Aorta (tissue), 5 donors: ENCODE results near the gene CES2. TPM values are rescaled to one million over a fixed set of nuclear protein-coding genes. Genes with fewer than 3 reads are reported as not detected.

Source experiments
- ATAC-seq: fragments of 200-7000 bp; cut with Tn5 transposase; one replicate; pipeline ENCODE4 v1.9.1; 2022; ENCODE audit warnings: moderate library complexity; ENCODE audit not compliant: low FRiP score
- DNase-seq, 2 donors: peaks; one replicate each; pipeline ENCODE4 v3.0.0-alpha.2; 2020
- H3K27ac ChIP-seq, 2 donors: one replicate each; pipeline ENCODE4 v1.5.1; 2013; ENCODE audit warnings: low read length in 2 of 2, mild to moderate bottlenecking in 2 of 2, moderate library complexity in 2 of 2, control low read depth in 1 of 2, inconsistent platforms in 1 of 2, low read depth in 1 of 2
- H3K27me3 ChIP-seq, 2 donors: one replicate each; pipeline ENCODE4 v1.6.1; 2013; ENCODE audit warnings: control low read depth in 1 of 2, low read length in 1 of 2, mild to moderate bottlenecking in 1 of 2, moderate library complexity in 1 of 2; ENCODE audit not compliant: insufficient read depth in 2 of 2, control insufficient read depth in 1 of 2
- H3K36me3 ChIP-seq, 2 donors: one replicate each; pipeline ENCODE4 v1.6.1; 2013; ENCODE audit warnings: control low read depth in 1 of 2, low read length in 1 of 2, mild to moderate bottlenecking in 1 of 2; ENCODE audit not compliant: insufficient read depth in 2 of 2, control insufficient read depth in 1 of 2
- H3K4me1 ChIP-seq, 2 donors: one replicate each; pipeline ENCODE4 v1.6.1; 2013; ENCODE audit warnings: low read length in 2 of 2, control low read depth in 1 of 2, mild to moderate bottlenecking in 1 of 2, moderate library complexity in 1 of 2; ENCODE audit not compliant: insufficient read depth in 2 of 2, control insufficient read depth in 1 of 2
- H3K4me3 ChIP-seq, 2 donors: one replicate each; pipeline ENCODE4 v1.5.1; 2013; ENCODE audit warnings: low read length in 2 of 2, control low read depth in 1 of 2, mild to moderate bottlenecking in 1 of 2
- H3K9me3 ChIP-seq: one replicate; pipeline ENCODE4 v1.6.1; 2013; ENCODE audit warnings: mild to moderate bottlenecking, low read length; ENCODE audit not compliant: control insufficient read depth
- WGBS, 2 donors: extraction: QIAGEN DNeasy Blood & Tissue Kit; methylation state at CpG; one replicate each; pipeline ENCODE4 v1.1.7; 2013; 5-methylcytosine and 5-hydroxymethylcytosine counted together
- intact Hi-C, 2 donors: fragments of 100-400 bp; cut with DNase I; formaldehyde crosslinking; loops; one replicate each; pipeline versions ENCODE4 v1.14.2 to v1.15.0; 2022
- polyA plus RNA-seq, 2 donors: library from polyadenylated mRNA; stranded (reverse); fragments of 200-250 nt; gene quantifications; one replicate each; pipeline ENCODE4 v1.2.3, GENCODE V29; 2013
- total RNA-seq, 2 donors: library from RNA; stranded (reverse); fragmentation: NEBNext Ultra II Directional; extraction: Animal tissue kit (Norgen Biotek cat#: 25700); gene quantifications; one replicate each; pipeline ENCODE4 v1.2.1, GENCODE V29; 2021
- donor health status: healthy with polysubstance abuse.
- donor health status: Bipolar disorder and iron deficiency.
- donor health status: DM: no; HTN: no; CAD: no.
- donor health status: DM: no; HTN: no; CAD: no.
- donor health status: DM: yes; HTN: yes; CAD: no.

Gene CES2
- total and polyA plus RNA-seq, 4 donors = 20.5 to 42.1 (median 33.6) TPM

GRCh38 chr16:66920924-66921680, 14.2 kb upstream of the CES2 start:
- no peaks in the 10 kb centered on the region for H3K9me3 ChIP-seq
- H3K36me3 ChIP-seq = no peaks in the 10 kb centered on the region
- ATAC-seq (no peak), DNase-seq (no peak)
- no peaks in the 10 kb centered on the region for H3K4me1 ChIP-seq
- no peaks in the 10 kb centered on the region for H3K27me3 ChIP-seq
- 85 to 86% methylated on average over 9 of the region's 9 CpGs for WGBS, 2 donors
- intact Hi-C loops = no loop called here
- no peak overlapping the region for H3K4me3 ChIP-seq
- no peak overlapping the region for H3K27ac ChIP-seq

- H3K4me3 ChIP-seq = no peak overlapping the region
- intact Hi-C loops = no loop called here
- no peak overlapping the region for H3K27ac ChIP-seq
- no peaks in the 10 kb centered on the region for H3K9me3 ChIP-seq
- WGBS, 2 donors = 87 to 89% methylated on average over 42 of the region's 42 CpGs
- no peaks in the 10 kb centered on the region for H3K27me3 ChIP-seq
- DNase-seq (no peak), ATAC-seq (no peak)
- no peaks in the 10 kb centered on the region for H3K36me3 ChIP-seq
- H3K4me1 ChIP-seq = no peaks in the 10 kb centered on the region
These were observed 13.4 kb upstream of the CES2 start for GRCh38 chr16:66921729-66922450.

- intact Hi-C loops = loop anchor here (1.0 kb wide), 2 partner anchors 20 to 25 kb away; no protein-coding TSS in a partner anchor
- WGBS, 2 donors = 2 to 5% methylated on average over 18 of the region's 18 CpGs
- ATAC-seq (peak; percentile 59), DNase-seq (peak; percentile 79 to 92)
- H3K27me3 ChIP-seq = no peaks in the 10 kb centered on the region
- no peaks in the 10 kb centered on the region for H3K9me3 ChIP-seq
- no peaks in the 10 kb centered on the region for H3K4me1 ChIP-seq
- H3K36me3 ChIP-seq = no peaks in the 10 kb centered on the region
- peak overlapping the region; percentile 62 to 72 for H3K27ac ChIP-seq
- no peak overlapping the region for H3K4me3 ChIP-seq
These were observed 12.0 kb upstream of the CES2 start for GRCh38 chr16:66923247-66923731.

GRCh38 chr16:66923866-66924265, 11.4 kb upstream of the CES2 start:
- intact Hi-C loops = loop anchor here (1.0 to 2.0 kb wide), 3 partner anchors 21 to 26 kb away; no protein-coding TSS in a partner anchor
- Histone ChIP-seq H3K4me3 (no peak overlapping the region), H3K36me3 (no peaks in the 10 kb centered on the region), H3K9me3 (no peaks in the 10 kb centered on the region), H3K27me3 (no peaks in the 10 kb centered on the region), H3K27ac (peak overlapping the region in 1 of 2 donors; percentile 72), H3K4me1 (no peaks in the 10 kb centered on the region)
- DNase-seq (no peak), ATAC-seq (no peak)
- 18 to 36% methylated on average over 3 of the region's 3 CpGs for WGBS, 2 donors

GRCh38 chr16:66924527-66925321, 10.6 kb upstream of the CES2 start:
- no peaks in the 10 kb centered on the region for H3K4me1 ChIP-seq
- no peaks in the 10 kb centered on the region for H3K9me3 ChIP-seq
- peak overlapping the region; percentile 3 to 89 for H3K27ac ChIP-seq
- peak overlapping the region; percentile 49 to 80 for H3K4me3 ChIP-seq
- intact Hi-C loops = loop anchor here in 1 of 2 donors (2.0 kb wide), 1 partner anchor 26 kb away; no protein-coding TSS in a partner anchor
- WGBS, 2 donors = 6 to 8% methylated on average over 59 to 72 of the region's 72 CpGs
- ATAC-seq (peak; percentile 57), DNase-seq (peak in 1 of 2 donors; percentile 88)
- H3K36me3 ChIP-seq = no peaks in the 10 kb centered on the region
- H3K27me3 ChIP-seq = no peaks in the 10 kb centered on the region

DNA sequence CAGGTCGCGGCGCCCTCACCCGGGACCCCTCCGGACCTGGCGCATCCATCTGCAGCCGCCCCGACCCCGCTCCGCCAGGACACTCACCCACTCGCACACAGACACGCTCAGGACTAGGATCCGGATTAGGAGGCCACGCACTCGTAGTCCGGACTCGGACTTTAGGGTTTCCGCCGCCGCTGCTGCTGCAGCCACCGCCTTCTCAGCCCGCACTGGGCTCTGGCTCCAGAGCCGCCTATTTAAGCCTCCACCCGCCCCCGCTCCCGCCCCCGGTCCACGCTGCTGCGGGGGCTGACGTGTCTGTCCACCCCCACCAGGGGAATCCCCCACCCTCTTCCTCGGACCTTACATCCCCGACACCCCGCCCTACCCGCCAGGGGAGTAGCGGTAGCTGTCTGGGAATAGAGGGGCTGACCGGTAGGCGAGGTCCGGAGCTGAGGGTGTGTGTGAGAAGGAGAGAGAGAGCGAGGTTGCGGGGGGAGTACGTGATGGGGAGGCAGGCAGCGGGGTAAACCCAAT, 9.9 kb upstream of the CES2 start, which contains the start of gene RRAD:
RRAD (minus strand) TSS at position 214 of the 519 bp plus-strand sequence. CDS start 356 bp downstream, outside the sequence.
- Histone ChIP-seq H3K27me3 (no peaks in the 10 kb centered on the region), H3K4me1 (no peaks in the 10 kb centered on the region), H3K4me3 (peak within 1 kb of the TSS; percentile 49 to 80), H3K36me3 (no peaks in the 10 kb centered on the region), H3K9me3 (no peaks in the 10 kb centered on the region), H3K27ac (peak within 1 kb of the TSS; percentile 3 to 89)
- intact Hi-C loops = loop anchor here in 1 of 2 donors (2.0 kb wide), 1 partner anchor 27 kb away; no protein-coding TSS in a partner anchor
- WGBS, 2 donors = 1% methylated on average over 24 to 42 of the region's 42 CpGs
- ATAC-seq = peak; percentile 56
- DNase-seq = peak; percentile 88

DNA sequence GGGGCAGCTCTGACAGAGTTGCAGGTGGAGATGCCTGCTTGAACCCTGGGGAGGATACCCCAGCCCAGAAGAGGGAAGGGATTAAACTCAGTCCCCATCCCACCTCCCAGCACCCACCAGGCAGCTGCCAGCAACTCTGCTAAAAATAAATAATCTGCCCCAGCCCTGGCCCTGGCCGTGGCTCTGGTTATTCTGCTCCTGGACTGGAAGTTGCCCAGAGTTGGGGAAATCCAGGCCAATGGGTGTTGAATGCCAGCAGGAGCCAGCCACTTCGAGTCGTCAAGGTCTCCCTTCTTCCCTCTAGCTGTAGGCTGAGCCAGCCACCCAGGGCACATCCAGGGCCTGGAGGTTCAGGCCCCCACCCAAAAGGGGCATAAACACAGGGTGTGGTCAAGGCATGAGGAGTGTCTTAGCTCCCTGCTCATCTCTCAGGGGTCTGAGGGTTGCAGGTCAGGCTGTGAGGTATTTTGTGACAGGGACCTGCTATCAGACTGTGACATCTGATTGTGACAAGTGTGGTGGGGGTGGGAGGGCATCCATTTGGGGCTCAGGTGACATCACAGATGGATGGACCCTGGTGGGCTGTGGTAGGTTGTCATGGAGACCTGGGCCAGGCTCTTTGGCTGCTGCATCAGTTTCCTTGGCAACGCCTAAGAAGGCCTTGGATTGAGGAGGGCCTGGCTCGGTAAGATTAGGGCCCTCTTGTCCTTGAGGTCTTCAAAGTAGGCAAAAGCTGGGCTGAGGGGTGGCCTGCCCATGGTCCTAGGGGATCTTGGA, 9.0 kb upstream of the CES2 start:
- DNase-seq (peak; percentile 82 to 85), ATAC-seq (peak; percentile 51)
- Histone ChIP-seq H3K4me3 (peak overlapping the region in 1 of 2 donors; percentile 80), H3K36me3 (no peaks in the 10 kb centered on the region), H3K27ac (peak overlapping the region in 1 of 2 donors; percentile 87), H3K27me3 (no peaks in the 10 kb centered on the region), H3K4me1 (no peaks in the 10 kb centered on the region), H3K9me3 (no peaks in the 10 kb centered on the region)
- intact Hi-C loops = no loop called here
- WGBS, 2 donors = 16 to 24% methylated on average over 5 of the region's 5 CpGs
